Measurements from ENCODE around the gene CTU1. TPM values are rescaled to one million over a fixed set of nuclear protein-coding genes. Genes with fewer than 3 reads are reported as not detected.

The CTU1 gene
- total and polyA plus RNA-seq, 2 experiments from 2014 or later: 4.2 to 9.0 TPM

DNA sequence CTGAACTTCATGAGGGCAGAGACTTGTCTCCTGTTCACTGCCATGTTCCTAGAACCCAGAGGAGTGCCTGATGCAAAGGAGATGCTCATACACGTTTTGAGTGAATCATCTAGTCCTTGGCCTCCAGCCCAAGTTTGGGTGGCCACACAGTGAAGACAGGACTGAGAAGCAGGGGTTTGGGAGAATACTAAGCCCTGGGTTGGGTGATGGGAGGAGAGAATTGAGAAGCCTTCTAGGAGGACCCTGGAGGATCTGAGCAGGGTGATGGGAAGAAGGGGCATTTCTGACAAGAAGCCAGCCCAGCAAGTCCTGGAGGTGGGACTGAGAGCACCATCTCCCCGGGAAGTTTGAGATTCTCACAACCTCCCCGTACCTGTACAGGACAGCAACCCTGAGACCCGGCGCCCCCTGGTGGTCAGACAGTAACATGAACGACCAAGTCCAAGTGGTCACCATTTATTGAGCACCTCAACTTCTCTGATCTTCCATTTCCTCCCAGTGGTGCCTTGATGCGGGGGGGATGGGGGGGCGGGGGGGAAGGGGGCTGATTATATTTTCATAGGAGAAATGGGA is 11.0 kb downstream of the CTU1 start:
- 3 to 4% methylated on average over 7 to 8 of the region's 8 CpGs for WGBS, 2 experiments (ENCODE audit: low coverage in 1 of 2, low lambda C conversion rate in 2 of 2, missing lambda C conversion rate in 2 of 2)
- H4K20me1 ChIP-seq (ENCODE audit: insufficient read depth): no peaks in the 10 kb centered on the region
- no peaks in the 10 kb centered on the region for H3K9me2 ChIP-seq (ENCODE audit: insufficient read depth)
- H3K27ac ChIP-seq: no peak overlapping the region
- TF ChIP-seq EZH2 (IDR thresholded peaks at IDR 0.05; ENCODE audit: insufficient read depth, poor library complexity, severe bottlenecking) (no peak), EZH2phosphoT487 (IDR thresholded peaks at IDR 0.05; ENCODE audit: insufficient read depth, low read depth) (no peak)
- no peak overlapping the region for H3K4me3 ChIP-seq
- no peak overlapping the region for H3K9ac ChIP-seq
- H3K27me3 ChIP-seq (replicated peaks; ENCODE audit: insufficient read depth): no peaks in the 10 kb centered on the region
- in situ Hi-C loops (cut with MboI): no loop called here
- DNase-seq: peak; percentile 66
- no peaks in the 10 kb centered on the region for H3K9me3 ChIP-seq (ENCODE audit: low read depth)
- H3K36me3 ChIP-seq (ENCODE audit: low read depth): no peaks in the 10 kb centered on the region
- H3K4me2 ChIP-seq (ENCODE audit: unreplicated experiment): no peak overlapping the region
- peaks cover 22% of the 10 kb centered on the region for H3K79me2 ChIP-seq (ENCODE audit: insufficient read depth)
- H2AFZ ChIP-seq: no peak overlapping the region
- H3F3A ChIP-seq (ENCODE audit: insufficient read depth): no peaks in the 10 kb centered on the region
- no peaks in the 10 kb centered on the region for H3K4me1 ChIP-seq (ENCODE audit: insufficient read depth)

GRCh38 chr19:51096473-51097165 is 11.6 kb downstream of the CTU1 start:
- Histone ChIP-seq H3F3A (ENCODE audit: insufficient read depth) (no peaks in the 10 kb centered on the region), H3K9me3 (ENCODE audit: low read depth) (no peaks in the 10 kb centered on the region), H3K9ac (no peak overlapping the region), H3K36me3 (ENCODE audit: low read depth) (no peaks in the 10 kb centered on the region), H3K27me3 (replicated peaks; ENCODE audit: insufficient read depth) (no peaks in the 10 kb centered on the region), H3K79me2 (ENCODE audit: insufficient read depth) (peaks cover 16% of the 10 kb centered on the region; the same call in 1 of the 2 replicates), H3K9me2 (ENCODE audit: insufficient read depth) (no peaks in the 10 kb centered on the region), H3K4me3 (no peak overlapping the region), H2AFZ (no peak overlapping the region), H4K20me1 (ENCODE audit: insufficient read depth) (no peaks in the 10 kb centered on the region), H3K4me1 (ENCODE audit: insufficient read depth) (no peaks in the 10 kb centered on the region), H3K4me2 (ENCODE audit: unreplicated experiment) (no peak overlapping the region), H3K27ac (no peak overlapping the region)
- DNase-seq: peak; percentile 20
- TF ChIP-seq EZH2 (IDR thresholded peaks at IDR 0.05; ENCODE audit: insufficient read depth, poor library complexity, severe bottlenecking) (no peak), EZH2phosphoT487 (IDR thresholded peaks at IDR 0.05; ENCODE audit: insufficient read depth, low read depth) (no peak)
- in situ Hi-C loops (cut with MboI): no loop called here
- WGBS, 2 experiments (ENCODE audit: low coverage in 1 of 2, low lambda C conversion rate in 2 of 2, missing lambda C conversion rate in 2 of 2): 59 to 63% methylated on average over 6 of the region's 6 CpGs

GRCh38 chr19:51094696-51095279 is 13.4 kb downstream of the CTU1 start:
- H3K4me1 ChIP-seq (ENCODE audit: insufficient read depth): no peaks in the 10 kb centered on the region
- H3K36me3 ChIP-seq (ENCODE audit: low read depth): no peaks in the 10 kb centered on the region
- peak; percentile 25 for DNase-seq
- H3K9ac ChIP-seq: no peak overlapping the region
- H3K4me3 ChIP-seq: no peak overlapping the region
- H3K9me3 ChIP-seq (ENCODE audit: low read depth): no peaks in the 10 kb centered on the region
- WGBS, 2 experiments (ENCODE audit: low coverage in 1 of 2, low lambda C conversion rate in 2 of 2, missing lambda C conversion rate in 2 of 2): 21 to 35% methylated on average over 9 to 15 of the region's 15 CpGs
- no peaks in the 10 kb centered on the region for H4K20me1 ChIP-seq (ENCODE audit: insufficient read depth)
- no peak overlapping the region for H2AFZ ChIP-seq
- H3K9me2 ChIP-seq (ENCODE audit: insufficient read depth): no peaks in the 10 kb centered on the region
- H3K27me3 ChIP-seq (replicated peaks; ENCODE audit: insufficient read depth): no peaks in the 10 kb centered on the region
- no peaks in the 10 kb centered on the region for H3F3A ChIP-seq (ENCODE audit: insufficient read depth)
- H3K4me2 ChIP-seq (ENCODE audit: unreplicated experiment): no peak overlapping the region
- TF ChIP-seq EZH2phosphoT487 (IDR thresholded peaks at IDR 0.05; ENCODE audit: insufficient read depth, low read depth) (no peak), EZH2 (IDR thresholded peaks at IDR 0.05; ENCODE audit: insufficient read depth, poor library complexity, severe bottlenecking) (no peak)
- no peaks in the 10 kb centered on the region for H3K79me2 ChIP-seq (ENCODE audit: insufficient read depth)
- in situ Hi-C loops (cut with MboI): no loop called here
- no peak overlapping the region for H3K27ac ChIP-seq

DNA sequence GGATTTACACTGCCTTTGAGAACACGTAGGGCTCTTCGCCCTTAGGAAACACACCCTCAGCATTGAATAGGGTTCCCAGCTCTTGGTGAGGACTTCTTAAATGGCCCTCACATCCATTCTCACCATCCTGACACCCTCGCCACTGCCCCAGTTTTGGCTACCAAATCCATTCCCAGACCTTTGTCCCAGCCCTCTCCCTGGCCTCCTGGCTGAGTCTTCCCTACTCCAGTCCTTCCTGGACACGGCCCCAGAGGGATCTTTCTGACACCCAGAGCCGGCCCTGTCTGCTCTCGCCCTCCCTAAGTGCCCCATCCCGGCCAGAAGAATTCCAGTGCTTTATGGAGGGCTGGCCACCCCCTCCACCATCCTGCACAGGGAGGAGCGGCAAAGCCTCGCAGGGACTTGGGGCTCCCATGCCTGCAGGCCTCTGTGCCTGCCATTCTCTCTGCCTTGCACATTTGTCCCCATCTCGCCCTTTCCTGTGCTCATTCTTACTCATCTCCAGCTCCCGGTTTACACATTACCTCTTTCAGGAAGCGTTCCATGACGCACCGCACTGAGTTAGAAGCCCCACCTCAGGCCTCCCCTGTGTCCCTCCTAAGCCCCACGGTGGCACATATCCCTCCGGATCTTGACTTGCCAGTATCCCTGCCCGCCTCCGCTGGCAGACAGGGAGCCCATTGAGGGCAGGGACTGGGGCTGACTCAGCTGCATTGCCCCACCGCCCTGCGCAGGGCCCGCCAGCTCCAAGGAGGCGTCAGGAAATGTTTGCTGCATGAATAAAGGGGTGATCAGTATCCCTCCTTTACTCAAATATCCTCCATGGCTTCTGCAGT is 14.5 kb downstream of the CTU1 start:
- no peak overlapping the region for H3K4me2 ChIP-seq (ENCODE audit: unreplicated experiment)
- H3K4me3 ChIP-seq: no peak overlapping the region
- in situ Hi-C loops (cut with MboI): no loop called here
- TF ChIP-seq EZH2 (IDR thresholded peaks at IDR 0.05; ENCODE audit: insufficient read depth, poor library complexity, severe bottlenecking): no peak
- TF ChIP-seq EZH2phosphoT487 (IDR thresholded peaks at IDR 0.05; ENCODE audit: insufficient read depth, low read depth): no peak
- H3K9me3 ChIP-seq (ENCODE audit: low read depth): no peaks in the 10 kb centered on the region
- no peak overlapping the region for H2AFZ ChIP-seq
- H3K27ac ChIP-seq: no peak overlapping the region
- H3K4me1 ChIP-seq (ENCODE audit: insufficient read depth): no peaks in the 10 kb centered on the region
- H3K9me2 ChIP-seq (ENCODE audit: insufficient read depth): no peaks in the 10 kb centered on the region
- H3K36me3 ChIP-seq (ENCODE audit: low read depth): no peaks in the 10 kb centered on the region
- H3K9ac ChIP-seq: no peak overlapping the region
- H3K79me2 ChIP-seq (ENCODE audit: insufficient read depth): no peaks in the 10 kb centered on the region
- no peaks in the 10 kb centered on the region for H4K20me1 ChIP-seq (ENCODE audit: insufficient read depth)
- H3F3A ChIP-seq (ENCODE audit: insufficient read depth): no peaks in the 10 kb centered on the region
- WGBS, 2 experiments (ENCODE audit: low coverage in 1 of 2, low lambda C conversion rate in 2 of 2, missing lambda C conversion rate in 2 of 2): 56 to 60% methylated on average over 22 of the region's 22 CpGs
- no peaks in the 10 kb centered on the region for H3K27me3 ChIP-seq (replicated peaks; ENCODE audit: insufficient read depth)
- DNase-seq: no peak

All from GM23248 (cell line).